Amniotic stem cell (primary cell): Measurements from ENCODE around the gene TOM1L1.
"Not testable (repeated sequence)": the region's sequence is repeated elsewhere in the genome, so short reads cannot be mapped to it uniquely, and the experiment has no call there.

Source experiments
- DNase-seq: peaks from one replicate; lab custom pipeline; 2025; lab: John Stamatoyannopoulos, UW

The TOM1L1 gene

GRCh38 chr17:54900457-54901229 lies at the start of gene TOM1L1:
Gene TOM1L1, plus strand, starts transcription at chr17:54900852. Its CDS starts 14 bp downstream, at chr17:54900866.
- peak; percentile 52 for DNase-seq

DNA sequence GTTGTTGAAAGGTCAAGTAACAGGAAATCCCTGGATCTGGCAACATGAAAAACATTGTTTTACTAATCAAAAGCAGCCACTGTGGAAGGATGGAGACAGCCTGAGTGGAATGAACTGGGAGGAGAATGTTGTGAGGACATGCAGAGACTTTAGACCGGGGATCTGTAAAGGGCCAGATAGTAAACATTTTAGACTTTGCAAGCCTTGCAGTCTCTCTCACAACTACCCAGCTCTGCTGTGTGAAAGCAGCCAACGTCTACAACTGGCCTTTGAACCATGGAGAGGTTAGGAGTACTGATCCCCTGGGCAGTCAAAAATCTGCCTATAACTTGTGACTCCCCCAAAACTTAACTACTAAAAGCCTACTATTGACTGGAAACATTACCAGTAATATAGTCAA lies 41.5 kb upstream of the TOM1L1 start:
- no peak for DNase-seq

DNA sequence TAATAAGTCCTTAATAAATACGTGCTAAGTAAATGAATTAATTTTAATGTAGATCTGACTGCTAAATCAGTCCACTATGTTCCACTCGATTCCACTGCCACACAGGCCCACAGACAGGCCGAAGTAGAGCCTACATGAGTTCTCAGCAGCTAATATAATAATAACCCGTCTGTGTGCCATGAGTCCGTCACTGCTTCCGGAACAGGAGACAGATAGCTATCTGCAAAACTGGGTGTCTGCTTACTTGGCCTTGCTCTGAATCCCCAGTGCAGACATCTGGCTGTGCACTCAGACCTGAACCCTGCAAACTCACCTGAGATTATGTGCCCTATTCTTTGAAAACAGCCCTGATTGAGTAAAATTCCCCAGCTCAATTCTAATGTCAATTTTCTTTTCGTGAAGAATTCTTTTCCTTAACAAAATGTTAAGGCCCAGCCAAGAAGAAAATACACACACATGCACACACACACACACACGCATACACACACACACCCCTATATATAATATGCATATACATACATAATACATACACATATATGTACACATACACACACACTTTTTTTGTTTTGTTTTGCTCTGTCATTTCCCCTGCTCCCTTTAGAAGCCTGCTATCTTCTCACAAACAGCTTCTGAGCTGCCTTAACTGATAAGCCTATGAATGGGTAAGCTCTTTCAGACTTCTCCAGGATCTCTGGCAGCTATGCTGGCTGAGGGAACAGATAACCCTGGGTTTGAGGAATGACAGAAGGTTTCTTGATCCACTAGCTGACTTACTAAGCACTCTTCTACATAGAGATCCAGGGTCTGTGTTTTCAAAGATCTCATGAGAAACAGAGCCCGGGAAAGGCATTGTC lies 39.8 kb upstream of the TOM1L1 start:
- DNase-seq: no peak

DNA sequence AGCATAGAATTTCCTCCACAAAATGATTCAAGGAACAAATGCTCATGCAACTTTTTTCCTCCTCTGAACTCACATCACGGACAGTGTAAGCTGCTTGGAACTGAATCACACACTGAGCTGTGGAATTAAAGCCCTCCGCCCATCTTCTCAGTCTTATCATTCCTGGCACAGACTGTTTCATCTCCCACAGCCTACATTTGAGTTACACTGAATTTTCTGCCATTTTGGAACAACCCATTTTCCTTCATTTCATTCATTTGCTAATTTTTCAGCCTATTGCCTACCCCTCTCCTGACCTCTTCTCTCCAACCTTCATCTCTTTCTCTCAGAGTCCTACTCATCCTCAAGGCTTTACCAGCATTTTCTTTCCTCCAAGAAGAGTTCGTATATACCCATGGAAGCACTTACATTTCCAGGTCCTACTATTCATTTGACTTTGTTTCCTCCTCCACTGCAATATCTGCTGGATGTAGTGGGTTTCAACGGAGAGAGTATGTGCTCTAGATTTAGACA lies 39.1 kb upstream of the TOM1L1 start:
- DNase-seq: no peak

GRCh38 chr17:54863176-54863575 lies 37.5 kb upstream of the TOM1L1 start:
- DNase-seq: no peak

DNA sequence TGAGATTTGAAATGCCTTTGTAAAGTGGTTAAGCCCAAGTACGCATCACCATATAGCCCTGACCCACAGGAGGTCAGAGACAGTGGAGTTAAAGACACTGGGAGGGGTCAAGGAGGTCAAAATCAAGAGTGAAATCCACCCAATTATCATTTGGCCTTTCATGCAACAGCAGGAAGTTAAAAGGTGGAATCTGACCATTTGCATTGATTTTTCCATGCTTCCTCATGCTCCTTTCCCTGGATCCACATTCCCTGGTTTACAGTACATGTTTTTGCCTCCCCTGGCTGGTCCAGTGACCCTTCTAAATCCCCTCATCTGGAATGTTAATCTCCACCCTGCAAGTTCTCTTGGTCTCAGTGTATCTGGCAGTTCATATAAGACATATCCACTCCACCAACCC lies 36.6 kb upstream of the TOM1L1 start:
- DNase-seq: no peak

DNA sequence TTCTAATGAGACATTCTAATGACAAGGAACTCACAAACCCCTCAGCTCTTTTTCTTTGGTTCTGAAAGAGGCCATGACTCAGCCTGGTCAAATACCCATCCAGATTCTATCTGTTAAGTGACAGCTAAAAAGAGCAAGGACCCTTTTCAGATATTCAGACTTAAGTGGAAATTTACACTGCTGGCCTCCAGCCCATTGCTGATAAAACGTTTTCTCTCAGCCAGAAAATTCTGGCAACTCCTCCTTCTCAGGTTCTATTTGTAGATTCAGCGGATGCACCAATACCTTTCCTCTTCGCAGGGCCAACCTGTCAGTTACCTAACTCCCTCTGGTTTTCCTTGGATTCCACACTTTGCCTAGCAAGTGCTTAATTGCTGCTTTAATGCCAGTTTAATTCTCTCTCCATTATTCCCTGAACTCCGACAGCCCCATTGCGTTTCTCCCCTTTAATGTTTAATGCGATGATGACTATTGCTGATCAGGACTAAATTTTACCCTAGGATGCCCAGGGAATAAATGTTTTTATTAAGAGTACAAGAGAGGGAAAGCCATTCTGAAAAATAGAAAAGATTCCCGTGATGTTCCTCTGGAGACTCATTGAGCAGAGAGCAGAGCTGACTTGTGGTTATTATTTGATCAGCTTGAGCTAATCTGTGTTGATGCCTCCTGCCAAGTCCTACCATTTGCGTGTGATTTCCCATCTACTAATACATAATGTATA lies 35.9 kb upstream of the TOM1L1 start:
- no peak for DNase-seq

GRCh38 chr17:54867634-54868033 lies 33.0 kb upstream of the TOM1L1 start:
- no peak for DNase-seq

GRCh38 chr17:54870671-54871175 lies 29.9 kb upstream of the TOM1L1 start:
- DNase-seq: no peak

- not testable (repeated sequence) for DNase-seq
Measured at GRCh38 chr17:54875906-54876305, 24.7 kb upstream of the TOM1L1 start.

- DNase-seq: no peak
Measured at GRCh38 chr17:54876656-54877195, 23.9 kb upstream of the TOM1L1 start.

GRCh38 chr17:54881255-54881972 lies 19.2 kb upstream of the TOM1L1 start:
- DNase-seq: no peak

- no peak for DNase-seq
Measured at GRCh38 chr17:54882371-54882770, 18.3 kb upstream of the TOM1L1 start.

DNA sequence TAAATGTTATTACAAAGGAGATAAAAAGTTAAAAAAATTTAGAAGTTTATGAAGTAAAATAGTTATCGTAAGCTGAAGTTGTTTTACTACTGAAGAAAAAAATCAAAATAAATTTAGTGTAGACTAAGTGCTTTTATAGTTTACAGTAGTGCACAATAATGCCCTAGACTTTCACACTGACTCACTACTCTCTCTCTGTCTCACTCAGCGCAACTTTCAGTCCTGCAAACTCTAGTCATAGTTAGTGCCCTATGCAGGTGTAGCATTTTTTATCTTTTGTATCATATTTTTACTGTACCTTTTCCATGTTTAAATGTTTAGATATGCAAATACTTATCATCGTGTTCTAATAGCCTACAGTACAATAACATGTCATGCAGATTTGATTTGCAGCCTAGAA lies 17.7 kb upstream of the TOM1L1 start:
- DNase-seq: no peak

- DNase-seq: no peak
Measured at GRCh38 chr17:54883939-54884338, 16.7 kb upstream of the TOM1L1 start.

DNA sequence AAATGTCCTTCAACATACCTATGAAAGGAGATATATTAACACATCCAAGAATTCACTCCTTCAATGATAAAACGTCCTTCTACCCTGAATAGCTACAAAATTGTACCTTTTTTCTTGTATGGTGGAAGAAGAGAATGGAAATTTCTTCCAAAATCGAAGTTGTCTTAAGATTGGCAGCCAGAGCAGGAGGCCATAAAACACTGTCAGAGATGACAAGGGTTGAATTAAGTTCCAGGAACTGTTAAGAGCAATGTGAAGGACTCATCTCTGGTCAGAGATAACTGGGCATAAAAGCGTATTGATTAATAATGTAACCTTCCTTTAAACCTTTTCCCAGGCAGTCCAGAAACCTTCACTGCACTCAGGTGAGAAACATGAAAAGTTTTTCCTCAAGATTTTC lies 12.9 kb upstream of the TOM1L1 start:
- DNase-seq: no peak

GRCh38 chr17:54888254-54888653 lies 12.4 kb upstream of the TOM1L1 start:
- no peak for DNase-seq

- no peak for DNase-seq
Measured at GRCh38 chr17:54888981-54889380, 11.7 kb upstream of the TOM1L1 start.

GRCh38 chr17:54891176-54891821 lies 9.4 kb upstream of the TOM1L1 start:
- peak; percentile 56 for DNase-seq

DNA sequence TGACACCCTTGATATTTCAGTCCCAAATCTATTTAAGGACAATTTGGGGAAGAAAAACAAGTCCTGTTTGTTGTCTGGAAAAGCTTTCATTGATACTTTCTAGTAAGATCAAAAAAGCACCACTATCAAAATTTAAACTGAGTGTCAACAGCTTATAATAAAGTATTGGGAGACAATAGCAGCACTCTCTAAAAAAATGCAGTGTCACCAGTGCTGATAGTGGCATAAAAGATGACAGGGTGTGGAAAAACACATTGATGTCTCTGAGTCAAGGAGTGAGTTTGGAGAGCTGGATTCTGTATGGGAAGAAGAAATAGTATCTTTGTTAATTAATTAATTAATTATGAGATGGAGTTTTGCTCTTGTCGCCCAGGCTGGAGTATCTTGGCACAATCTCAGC lies 8.3 kb upstream of the TOM1L1 start:
- DNase-seq: no peak

DNA sequence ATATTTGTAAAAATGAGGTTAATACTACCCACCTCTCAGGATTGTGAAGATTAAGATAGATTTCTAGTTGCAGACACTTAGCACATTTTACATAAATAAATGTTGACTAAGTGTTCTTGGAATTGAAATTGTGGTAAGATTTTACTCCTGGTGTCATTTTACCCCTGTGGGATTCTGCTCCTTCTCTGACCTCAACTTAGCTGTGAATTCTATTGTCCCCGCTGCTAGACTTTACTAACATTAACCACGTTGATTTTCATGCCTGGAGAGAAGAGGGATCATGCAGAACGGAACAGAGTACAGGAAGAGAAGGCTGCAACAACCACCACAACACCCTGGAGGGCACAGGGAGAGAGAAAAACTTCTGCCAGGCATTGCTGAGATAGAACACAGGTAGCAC lies 2.1 kb upstream of the TOM1L1 start:
- no peak for DNase-seq
